GM13977 (cell line): ENCODE results near the gene ZNF511.

Source experiments
- DNase-seq: peaks from one replicate; pipeline ENCODE4 v3.0.0; 2012; ENCODE audit warnings: low spot score
- in situ Hi-C: fragments of 300-500 bp; cut with MboI; formaldehyde crosslinking; loops from one replicate; pipeline ENCODE4 v1.12.0; 2022; ENCODE audit warnings: low sequenced_read_pairs, low pct_unique_long_range_greater_than_20kb, mixed read lengths, inconsistent platforms; ENCODE audit not compliant: unreplicated experiment
- TF ChIP-seq, protein P1 (sequence below): IDR thresholded peaks from 2 replicates; pipeline ENCODE4 v1.5.1; 2012; ENCODE audit warnings: mild to moderate bottlenecking, control low read depth; ENCODE audit not compliant: insufficient read depth; ENCODE audit errors: extremely low read depth, missing control alignments

ZNF511 gene

GRCh38 chr10:133292919-133293809, 15.6 kb upstream of the ZNF511 start:
- DNase-seq: no peak
- TF ChIP-seq, protein P1, sequence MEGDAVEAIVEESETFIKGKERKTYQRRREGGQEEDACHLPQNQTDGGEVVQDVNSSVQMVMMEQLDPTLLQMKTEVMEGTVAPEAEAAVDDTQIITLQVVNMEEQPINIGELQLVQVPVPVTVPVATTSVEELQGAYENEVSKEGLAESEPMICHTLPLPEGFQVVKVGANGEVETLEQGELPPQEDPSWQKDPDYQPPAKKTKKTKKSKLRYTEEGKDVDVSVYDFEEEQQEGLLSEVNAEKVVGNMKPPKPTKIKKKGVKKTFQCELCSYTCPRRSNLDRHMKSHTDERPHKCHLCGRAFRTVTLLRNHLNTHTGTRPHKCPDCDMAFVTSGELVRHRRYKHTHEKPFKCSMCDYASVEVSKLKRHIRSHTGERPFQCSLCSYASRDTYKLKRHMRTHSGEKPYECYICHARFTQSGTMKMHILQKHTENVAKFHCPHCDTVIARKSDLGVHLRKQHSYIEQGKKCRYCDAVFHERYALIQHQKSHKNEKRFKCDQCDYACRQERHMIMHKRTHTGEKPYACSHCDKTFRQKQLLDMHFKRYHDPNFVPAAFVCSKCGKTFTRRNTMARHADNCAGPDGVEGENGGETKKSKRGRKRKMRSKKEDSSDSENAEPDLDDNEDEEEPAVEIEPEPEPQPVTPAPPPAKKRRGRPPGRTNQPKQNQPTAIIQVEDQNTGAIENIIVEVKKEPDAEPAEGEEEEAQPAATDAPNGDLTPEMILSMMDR: no peak
- in situ Hi-C loops: no loop called here

GRCh38 chr10:133293810-133294119, 14.9 kb upstream of the ZNF511 start:
- no peak for DNase-seq
- TF ChIP-seq, protein P1: no peak
- in situ Hi-C loops: no loop called here

GRCh38 chr10:133294189-133294588, 14.5 kb upstream of the ZNF511 start:
- in situ Hi-C loops: no loop called here
- no peak for DNase-seq

GRCh38 chr10:133295426-133296320, 13.0 kb upstream of the ZNF511 start:
- TF ChIP-seq, protein P1: no peak
- in situ Hi-C loops: no loop called here
- DNase-seq: no peak

More at GRCh38 chr10:133294189-133294588, 14.5 kb upstream of the ZNF511 start:
- TF ChIP-seq, protein P1: no peak

DNA sequence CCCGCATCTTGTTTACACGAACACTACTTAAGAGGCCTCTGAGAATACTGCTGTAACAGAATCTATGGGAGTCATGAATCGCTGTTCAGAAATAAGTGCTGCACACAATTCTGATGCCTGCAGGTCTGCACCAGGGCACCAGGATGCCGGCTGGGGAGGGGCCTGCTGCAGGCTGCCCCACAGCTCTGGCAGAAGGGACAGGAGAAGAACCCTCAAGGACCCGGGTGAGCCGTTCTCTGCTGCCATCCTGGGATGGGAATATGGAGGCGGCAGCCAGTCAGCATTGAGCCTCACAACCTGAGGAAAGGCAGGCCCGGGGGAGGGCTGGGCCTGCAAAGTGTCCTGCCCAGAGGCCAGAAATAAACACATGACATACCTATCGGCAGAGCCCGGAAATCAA, 11.2 kb upstream of the ZNF511 start:
- no peak for DNase-seq
- TF ChIP-seq, protein P1: no peak
- in situ Hi-C loops: no loop called here

GRCh38 chr10:133298466-133298865, 10.2 kb upstream of the ZNF511 start:
- in situ Hi-C loops: no loop called here
- no peak for DNase-seq
- TF ChIP-seq, protein P1: no peak
